Body of pancreas (tissue), 4 donors: Measurements from ENCODE around the gene PTPRJ. TPM values are rescaled to one million over a fixed set of nuclear protein-coding genes. Genes with fewer than 3 reads are reported as not detected.
"Not testable (repeated sequence)": the region's sequence is repeated elsewhere in the genome, so short reads cannot be mapped to it uniquely, and the experiment has no call there.

Experiments
- ATAC-seq: fragments of 150-250 bp; one replicate; pipeline ENCODE4 v1.9.1; 2016
- DNase-seq, 4 donors: peaks; one replicate each; pipeline ENCODE4 v3.0.0-alpha.2; 2019
- H3K27ac ChIP-seq, 4 donors: fragments of 200-600 bp; sonication (generic); 1 replicate in 3 of 4; 2 replicates in 1 of 4; pipeline versions ENCODE4 v1.5.1 to v1.6.1; 2016 to 2019; ENCODE audit warnings: mild to moderate bottlenecking in 1 of 4, mixed read lengths in 1 of 4, moderate library complexity in 1 of 4
- H3K27me3 ChIP-seq, 2 donors: fragments of 200-600 bp; sonication (generic); one replicate each; pipeline ENCODE4 v1.6.0; 2016; ENCODE audit warnings: mild to moderate bottlenecking in 1 of 2
- H3K36me3 ChIP-seq, 2 donors: fragments of 200-600 bp; sonication (generic); replicated peaks in 1 of 2; 2 replicates each; pipeline ENCODE4 v1.5.1; 2016; ENCODE audit warnings: low read depth in 2 of 2; ENCODE audit not compliant: insufficient read depth in 1 of 2
- H3K4me1 ChIP-seq: fragments of 200-600 bp; sonication (generic); one replicate; pipeline ENCODE4 v1.6.0; 2016
- H3K4me3 ChIP-seq, 2 donors: fragments of 200-600 bp; sonication (generic); 1 replicate in 1 of 2; 2 replicates in 1 of 2; pipeline ENCODE4 v1.5.1; 2016 to 2019
- H3K9me3 ChIP-seq, 3 donors: fragments of 200-600 bp; sonication (generic); 1 replicate in 2 of 3; 2 replicates in 1 of 3; pipeline ENCODE4 v1.5.1; 2016
- CTCF ChIP-seq, 7 experiments: fragments of 450-650 bp in 4 of 7; fragments of 200-600 bp in 3 of 7; sonication (generic) in 3 of 7; IDR thresholded peaks; one replicate each; pipeline ENCODE4 v1.5.1; 2016 to 2019; ENCODE audit warnings: antibody characterized with exemption in 7 of 7
- POLR2A ChIP-seq, 3 donors: fragments of 450-650 bp; IDR thresholded peaks; one replicate each; pipeline ENCODE4 v1.6.1; 2016; ENCODE audit warnings: antibody characterized with exemption in 3 of 3, mild to moderate bottlenecking in 2 of 3
- WGBS, 2 donors: methylation state at CpG; one replicate each; pipeline ENCODE4 v1.1.5; 2017; 5-methylcytosine and 5-hydroxymethylcytosine counted together
- intact Hi-C: fragments of 100-400 bp; cut with DNase I; formaldehyde crosslinking; loops from one replicate; pipeline ENCODE4 v1.15.1; 2023
- total RNA-seq, 2 donors: library from RNA; depleted of rRNA; stranded (reverse); fragments of >200 nt; gene quantifications; one replicate each; pipeline ENCODE4 v1.1.0, GENCODE V29; 2016

Gene PTPRJ
- total RNA-seq = 10 to 100 TPM; 10.9 to 17.1 TPM

GRCh38 chr11:47980088-47980906 is at the start of gene PTPRJ:
Gene PTPRJ (plus strand): TSS chr11:47980559. CDS start chr11:47980913, 354 bp downstream.
- intact Hi-C loops = no loop called here
- peak within 1 kb of the TSS; percentile 48 to 83 (median 78) for H3K27ac ChIP-seq
- no peaks in the 10 kb centered on the region for H3K9me3 ChIP-seq
- 3% methylated on average over 49 of the region's 111 CpGs; no CpG with 5 or more reads in 1 of the 2 donors for WGBS, 2 donors
- H3K36me3 ChIP-seq = no peaks in the 10 kb centered on the region
- TF ChIP-seq CTCF (IDR thresholded peaks at IDR 0.05) (no peak), POLR2A (IDR thresholded peaks at IDR 0.05) (peak; percentile 17 to 32 (median 22))
- peak within 1 kb of the TSS; percentile 78 to 82 for H3K4me3 ChIP-seq
- H3K4me1 ChIP-seq = peaks cover 23% of the 10 kb centered on the region
- DNase-seq = peak; percentile 61 to 75 (median 70)
- ATAC-seq = peak; percentile 78
- H3K27me3 ChIP-seq = no peaks in the 10 kb centered on the region

GRCh38 chr11:47932544-47932943 is 47.8 kb upstream of the PTPRJ start:
- Histone ChIP-seq H3K27me3 (no peaks in the 10 kb centered on the region), H3K36me3 (no peaks in the 10 kb centered on the region), H3K9me3 (no peaks in the 10 kb centered on the region), H3K4me1 (no peaks in the 10 kb centered on the region), H3K4me3 (no peak overlapping the region), H3K27ac (no peak overlapping the region)
- no peak for TF ChIP-seq POLR2A (IDR thresholded peaks at IDR 0.05)
- no peak for TF ChIP-seq CTCF (IDR thresholded peaks at IDR 0.05)
- ATAC-seq (no peak), DNase-seq (no peak)
- intact Hi-C loops = no loop called here

- H3K4me1 ChIP-seq, ATAC-seq, intact Hi-C loops, H3K4me3 ChIP-seq, H3K27ac ChIP-seq, H3K27me3 ChIP-seq, H3K36me3 ChIP-seq, H3K9me3 ChIP-seq, DNase-seq: not testable (repeated sequence)
- 72 to 78% methylated on average over 12 of the region's 12 CpGs for WGBS, 2 donors
These were observed 46.6 kb upstream of the PTPRJ start for GRCh38 chr11:47933797-47934196.

- intact Hi-C loops = loop anchor here (5.0 kb wide), 1 partner anchor 168 kb away; no protein-coding TSS in a partner anchor
- no peak overlapping the region for H3K27ac ChIP-seq
- WGBS, 2 donors = 85 to 88% methylated on average over 7 of the region's 7 CpGs
These were observed 41.4 kb upstream of the PTPRJ start for GRCh38 chr11:47938791-47939560.

More at GRCh38 chr11:47938791-47939560, 41.4 kb upstream of the PTPRJ start:
- no peaks in the 10 kb centered on the region for H3K36me3 ChIP-seq
- no peaks in the 10 kb centered on the region for H3K27me3 ChIP-seq
- no peaks in the 10 kb centered on the region for H3K9me3 ChIP-seq
- DNase-seq (no peak), ATAC-seq (no peak)
- no peaks in the 10 kb centered on the region for H3K4me1 ChIP-seq
- H3K4me3 ChIP-seq = no peak overlapping the region
- TF ChIP-seq CTCF (IDR thresholded peaks at IDR 0.05) (no peak), POLR2A (IDR thresholded peaks at IDR 0.05) (no peak)
